Left ventricle myocardium inferior (tissue), 1 donor: ENCODE measurements around the gene PLSCR4. TPM values are rescaled to one million over a fixed set of nuclear protein-coding genes. Genes with fewer than 3 reads are reported as not detected.
"Not testable (repeated sequence)": the region's sequence is repeated elsewhere in the genome, so short reads cannot be mapped to it uniquely, and the experiment has no call there.

Source experiments
- DNase-seq: peaks from one replicate; pipeline ENCODE4 v3.0.0-alpha.2; 2020
- H3K27ac ChIP-seq: fragments of 200-600 bp; replicated peaks from 2 replicates; pipeline ENCODE4 v1.8.0; 2021
- H3K27me3 ChIP-seq: fragments of 200-600 bp; 2 replicates; pipeline ENCODE4 v1.8.0; 2021; ENCODE audit warnings: low read depth
- H3K36me3 ChIP-seq: fragments of 200-600 bp; 2 replicates; pipeline ENCODE4 v1.8.0; 2021
- H3K4me1 ChIP-seq: fragments of 200-600 bp; 2 replicates; pipeline ENCODE4 v1.8.0; 2021
- H3K4me3 ChIP-seq: fragments of 200-600 bp; 2 replicates; pipeline ENCODE4 v1.8.0; 2021; ENCODE audit warnings: mild to moderate bottlenecking, moderate library complexity
- H3K9me3 ChIP-seq: fragments of 200-600 bp; replicated peaks from 2 replicates; pipeline ENCODE4 v1.8.0; 2021
- CTCF ChIP-seq: fragments of 200-600 bp; IDR thresholded peaks from 2 replicates; pipeline ENCODE4 v1.8.0; 2021; ENCODE audit warnings: antibody characterized with exemption, mild to moderate bottlenecking, borderline replicate concordance
- intact Hi-C: fragments of 100-400 bp; cut with micrococcal nuclease; formaldehyde crosslinking; loops from one replicate; pipeline ENCODE4 v1.11.0; 2022
- total RNA-seq: library from RNA; stranded (reverse); fragmentation: NEBNext Ultra II Directional; extraction: Animal tissue kit (Norgen Biotek cat#: 25700); gene quantifications from one replicate; pipeline ENCODE4 v1.2.1, GENCODE V29; 2021
- donor health status: DM: no; HTN: yes; CAD: no; lungs with severe emphysema.

Gene PLSCR4
- total RNA-seq, 1 donor from 2014 or later, result 12.1 TPM

GRCh38 chr3:146226881-146227280 is 24.0 kb downstream of the PLSCR4 start:
- Histone ChIP-seq H3K27me3 (no peaks in the 10 kb centered on the region), H3K27ac (no peak overlapping the region), H3K4me1 (peaks cover 19% of the 10 kb centered on the region), H3K9me3 (no peaks in the 10 kb centered on the region), H3K4me3 (no peak overlapping the region), H3K36me3 (no peaks in the 10 kb centered on the region)
- intact Hi-C loops, result no loop called here
- no peak for DNase-seq
- no peak for TF ChIP-seq CTCF

GRCh38 chr3:146225458-146225857 is 25.4 kb downstream of the PLSCR4 start:
- DNase-seq, H3K27ac ChIP-seq, H3K9me3 ChIP-seq, intact Hi-C loops, H3K36me3 ChIP-seq, H3K4me3 ChIP-seq, H3K27me3 ChIP-seq: not testable (repeated sequence)
- H3K4me1 ChIP-seq, result peaks cover 33% of the 10 kb centered on the region

GRCh38 chr3:146223401-146224373 is 27.2 kb downstream of the PLSCR4 start:
- H3K36me3 ChIP-seq, result no peaks in the 10 kb centered on the region
- intact Hi-C loops, result no loop called here
- H3K27ac ChIP-seq, result peak overlapping the region; percentile 36
- H3K4me1 ChIP-seq, result peaks cover 45% of the 10 kb centered on the region
- no peak for TF ChIP-seq CTCF
- no peaks in the 10 kb centered on the region for H3K9me3 ChIP-seq
- no peak for DNase-seq
- H3K27me3 ChIP-seq, result no peaks in the 10 kb centered on the region
- H3K4me3 ChIP-seq, result no peak overlapping the region

- Histone ChIP-seq H3K4me1 (peaks cover 48% of the 10 kb centered on the region), H3K36me3 (no peaks in the 10 kb centered on the region), H3K9me3 (no peaks in the 10 kb centered on the region), H3K4me3 (no peak overlapping the region), H3K27me3 (no peaks in the 10 kb centered on the region), H3K27ac (peak overlapping the region; percentile 36)
- TF ChIP-seq CTCF, result no peak
- no peak for DNase-seq
- intact Hi-C loops, result no loop called here
These were observed 28.5 kb downstream of the PLSCR4 start for GRCh38 chr3:146222204-146223046.

GRCh38 chr3:146221276-146221675 is 29.6 kb downstream of the PLSCR4 start:
- no peak for TF ChIP-seq CTCF
- intact Hi-C loops, result no loop called here
- Histone ChIP-seq H3K27ac (no peak overlapping the region), H3K4me3 (no peak overlapping the region), H3K36me3 (no peaks in the 10 kb centered on the region), H3K9me3 (no peaks in the 10 kb centered on the region), H3K27me3 (no peaks in the 10 kb centered on the region), H3K4me1 (peaks cover 43% of the 10 kb centered on the region)
- DNase-seq, result no peak
